GM08714 (cell line): Measurements from ENCODE around the gene SIGLECL1.

Experiments used
- H3K4me3 ChIP-seq: fragments of 200-500 bp; sonication (Bioruptor generic); 2 replicates; pipeline ENCODE4 v1.5.1; 2014; ENCODE audit warnings: mild to moderate bottlenecking, low read length, inconsistent platforms
- ZNF274 ChIP-seq: IDR thresholded peaks from 2 replicates; pipeline ENCODE4 v1.6.1; 2012; ENCODE audit warnings: mild to moderate bottlenecking, low read depth, low read length

The SIGLECL1 gene

DNA sequence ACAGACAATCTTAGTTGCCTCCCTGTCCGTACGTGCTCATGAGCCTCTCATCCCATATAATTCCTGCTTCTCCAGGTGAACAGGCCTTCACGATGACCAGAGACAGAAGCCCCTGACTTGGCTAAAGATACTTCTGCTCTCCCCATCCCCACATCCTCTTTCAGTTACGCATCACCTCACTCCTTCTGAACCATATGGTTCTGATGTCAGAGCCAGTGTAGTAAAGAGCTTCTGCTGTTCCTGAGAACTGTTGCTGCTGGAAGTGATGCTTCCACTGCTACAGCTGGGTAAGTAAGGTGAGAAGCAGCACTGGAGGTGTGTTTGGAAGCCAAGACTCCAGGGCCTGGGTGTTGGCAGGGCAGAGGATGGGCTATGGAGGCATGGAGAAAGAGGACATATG is 12.9 kb downstream of the SIGLECL1 start:
- no peak overlapping the region for H3K4me3 ChIP-seq
- TF ChIP-seq ZNF274: no peak

DNA sequence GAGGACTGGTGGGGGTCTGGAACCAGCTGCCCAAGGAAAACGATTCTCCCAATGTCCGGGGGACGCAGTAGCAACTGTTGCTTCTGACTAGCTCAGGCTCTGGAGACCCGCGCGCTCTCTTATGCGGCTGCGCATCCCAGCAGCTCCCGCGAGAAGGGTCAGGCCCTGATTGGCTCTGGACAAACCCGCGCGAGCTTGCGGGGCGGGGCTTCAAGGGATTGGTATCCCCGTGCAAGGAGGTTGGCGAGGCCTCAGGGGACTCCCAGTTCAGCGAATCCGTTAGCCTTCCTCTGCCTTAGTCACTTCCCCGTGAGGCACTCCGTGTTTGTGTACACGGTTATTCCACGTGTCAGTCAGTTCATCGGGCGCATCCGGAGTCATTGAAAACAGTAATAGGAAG is 20.2 kb downstream of the SIGLECL1 start:
- no peak overlapping the region for H3K4me3 ChIP-seq
- TF ChIP-seq ZNF274: no peak

DNA sequence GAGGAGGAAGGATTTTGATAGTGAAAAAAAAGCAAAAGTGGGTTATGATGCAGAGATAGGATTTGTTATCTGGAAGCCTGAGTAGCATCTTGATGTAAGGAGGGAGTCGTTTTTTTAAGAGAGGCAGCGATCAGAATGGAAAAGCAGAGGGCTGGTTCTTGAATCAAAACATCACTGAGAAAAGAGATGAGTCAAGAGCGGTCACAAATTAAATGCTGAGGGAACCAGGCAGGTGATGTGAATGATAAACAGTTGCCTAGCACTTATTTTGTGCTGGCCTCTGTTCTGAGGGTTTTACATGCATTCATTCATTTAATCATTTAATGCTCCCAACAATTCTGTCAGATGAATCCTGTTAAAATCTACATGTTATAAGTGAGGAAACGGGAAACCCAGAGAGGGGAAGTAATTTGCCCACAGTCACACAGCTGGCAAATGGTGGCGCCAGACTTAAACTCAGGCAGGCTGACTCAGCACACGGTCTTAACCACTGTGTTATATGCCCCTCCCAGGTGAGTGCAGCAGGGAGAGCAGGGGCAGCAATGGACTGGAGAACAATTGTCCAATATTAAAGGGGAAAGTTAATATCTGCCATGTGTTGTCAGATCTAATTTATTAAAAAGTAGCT is 21.4 kb downstream of the SIGLECL1 start:
- no peak for TF ChIP-seq ZNF274
- H3K4me3 ChIP-seq: no peak overlapping the region

DNA sequence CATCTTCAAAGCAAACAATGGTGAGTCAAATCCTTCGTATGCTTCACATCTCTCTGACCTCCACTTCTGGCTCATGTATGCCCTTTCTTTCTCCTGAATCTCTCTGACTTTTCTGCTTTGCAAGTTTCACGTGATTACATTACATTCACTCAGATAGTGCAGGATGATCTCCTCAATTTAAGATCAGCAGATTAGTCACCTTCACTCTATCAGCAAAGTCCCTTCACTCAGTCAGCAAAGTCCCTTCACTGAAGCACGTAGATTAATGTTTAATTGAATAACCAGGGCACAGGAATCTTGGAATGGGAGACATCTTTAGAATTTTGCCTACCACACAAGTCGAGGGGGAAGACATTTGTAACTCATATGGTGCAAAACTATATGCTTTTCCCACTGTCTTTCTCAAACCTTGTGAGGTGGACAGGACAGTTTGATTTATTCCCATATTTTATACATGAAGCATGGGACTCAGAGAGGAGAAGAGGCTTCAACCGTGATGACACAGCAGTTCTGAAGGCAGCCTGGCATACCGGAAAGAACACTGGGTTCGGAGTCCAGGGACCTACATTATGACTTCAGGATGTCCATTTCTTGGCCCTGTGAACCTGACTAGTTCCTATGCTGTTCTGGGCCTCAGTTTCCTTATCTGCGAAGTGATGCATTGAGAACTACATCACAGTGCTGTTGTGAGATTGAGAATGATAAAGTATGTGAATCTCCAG is 23.3 kb downstream of the SIGLECL1 start:
- no peak for TF ChIP-seq ZNF274
- H3K4me3 ChIP-seq: no peak overlapping the region

DNA sequence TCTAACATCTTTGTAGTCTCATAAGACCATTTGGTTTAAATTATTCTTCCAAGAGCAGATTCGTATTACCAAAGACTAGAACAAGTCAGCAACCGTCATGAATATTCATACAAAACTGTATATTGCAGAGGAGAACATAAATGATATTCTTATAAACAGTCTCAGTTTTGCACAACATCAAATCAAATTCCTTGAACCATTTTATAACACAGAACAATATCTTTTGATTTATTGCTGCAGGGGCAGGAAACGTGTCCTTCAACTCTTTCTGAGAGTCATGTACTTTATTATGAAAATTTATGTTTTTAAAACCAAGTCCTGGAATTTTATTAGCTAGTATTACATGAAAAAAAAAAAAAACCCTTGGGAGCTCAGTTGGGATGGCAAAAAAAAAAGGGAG is 26.2 kb downstream of the SIGLECL1 start:
- H3K4me3 ChIP-seq: no peak overlapping the region
- TF ChIP-seq ZNF274: no peak

DNA sequence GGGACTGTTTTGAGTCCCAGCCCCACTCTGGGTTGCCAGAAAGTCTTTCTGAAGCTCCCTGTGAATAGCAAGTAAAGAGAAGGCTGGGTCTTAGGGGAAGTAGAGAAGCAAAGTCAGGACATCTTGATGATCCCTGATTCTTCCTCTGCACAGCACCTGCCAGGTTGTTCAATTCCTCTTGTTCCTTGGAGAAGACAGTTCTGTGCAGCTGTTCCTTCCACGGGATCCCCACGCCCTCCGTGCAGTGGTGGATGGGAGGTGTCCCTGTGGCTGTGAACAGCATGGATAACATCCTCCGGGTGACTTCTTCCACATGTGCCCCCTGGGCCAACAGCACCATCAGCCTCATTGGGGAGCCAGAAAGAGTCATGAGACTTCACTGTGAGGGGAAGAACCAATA is 31.5 kb downstream of the SIGLECL1 start:
- H3K4me3 ChIP-seq: no peak overlapping the region
- no peak for TF ChIP-seq ZNF274

DNA sequence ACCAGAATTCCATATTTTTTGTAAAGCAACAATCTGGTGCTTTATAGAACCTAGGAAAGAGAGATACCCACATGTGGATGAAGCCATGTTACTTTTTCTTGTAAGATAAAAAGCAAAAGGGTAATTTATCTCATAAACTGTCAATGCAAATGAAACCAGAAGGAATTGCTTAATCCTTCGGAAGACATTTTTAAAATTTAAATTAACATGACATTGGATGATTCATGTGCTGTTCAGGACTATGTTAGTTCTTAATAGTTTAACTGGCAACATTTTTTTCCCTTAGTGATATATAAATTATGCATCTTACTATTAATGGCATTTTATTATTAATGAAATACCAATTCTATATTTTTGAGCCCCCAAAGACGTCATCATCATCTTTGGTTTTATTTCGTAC is 34.8 kb downstream of the SIGLECL1 start:
- no peak overlapping the region for H3K4me3 ChIP-seq
- no peak for TF ChIP-seq ZNF274

DNA sequence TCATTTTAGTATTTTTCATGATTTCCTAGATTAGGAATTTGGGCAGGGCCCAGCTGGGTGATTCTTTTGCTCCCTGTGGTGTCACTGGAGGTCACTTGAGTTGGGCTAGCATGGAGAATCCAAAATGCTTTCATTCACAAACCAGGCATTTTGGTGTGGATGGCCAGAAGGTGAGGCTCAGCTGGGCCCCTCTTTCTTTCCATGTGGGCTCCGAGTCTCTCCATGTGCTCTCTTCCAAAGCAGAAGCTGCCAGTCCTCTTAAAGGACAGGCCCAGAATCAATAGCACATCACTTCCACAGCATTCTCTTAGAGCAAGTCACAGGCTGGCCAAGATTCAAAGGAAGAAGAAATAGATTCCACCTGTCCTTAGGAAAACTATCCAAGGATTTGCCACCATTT is 38.8 kb downstream of the SIGLECL1 start:
- TF ChIP-seq ZNF274: no peak
- no peak overlapping the region for H3K4me3 ChIP-seq

DNA sequence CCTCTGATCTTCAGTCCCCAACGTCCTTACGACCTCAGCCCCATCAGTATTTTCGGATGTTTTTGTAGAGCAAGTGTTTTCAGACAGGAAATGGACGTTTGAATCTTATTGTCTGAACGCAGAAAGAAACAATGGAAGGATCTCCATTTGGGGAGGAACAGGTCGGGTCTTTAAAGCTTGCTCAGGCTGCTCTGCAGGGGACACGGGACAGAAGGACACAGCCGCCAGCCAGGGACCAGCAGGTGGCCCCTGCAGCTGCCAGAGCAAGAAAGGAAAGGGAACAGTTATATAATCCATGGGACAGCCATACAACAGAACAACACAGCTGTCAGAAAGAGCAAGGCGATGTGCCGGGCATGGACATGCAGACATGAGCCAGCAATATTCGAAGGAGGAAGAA is 42.1 kb downstream of the SIGLECL1 start:
- no peak overlapping the region for H3K4me3 ChIP-seq
- TF ChIP-seq ZNF274: no peak

DNA sequence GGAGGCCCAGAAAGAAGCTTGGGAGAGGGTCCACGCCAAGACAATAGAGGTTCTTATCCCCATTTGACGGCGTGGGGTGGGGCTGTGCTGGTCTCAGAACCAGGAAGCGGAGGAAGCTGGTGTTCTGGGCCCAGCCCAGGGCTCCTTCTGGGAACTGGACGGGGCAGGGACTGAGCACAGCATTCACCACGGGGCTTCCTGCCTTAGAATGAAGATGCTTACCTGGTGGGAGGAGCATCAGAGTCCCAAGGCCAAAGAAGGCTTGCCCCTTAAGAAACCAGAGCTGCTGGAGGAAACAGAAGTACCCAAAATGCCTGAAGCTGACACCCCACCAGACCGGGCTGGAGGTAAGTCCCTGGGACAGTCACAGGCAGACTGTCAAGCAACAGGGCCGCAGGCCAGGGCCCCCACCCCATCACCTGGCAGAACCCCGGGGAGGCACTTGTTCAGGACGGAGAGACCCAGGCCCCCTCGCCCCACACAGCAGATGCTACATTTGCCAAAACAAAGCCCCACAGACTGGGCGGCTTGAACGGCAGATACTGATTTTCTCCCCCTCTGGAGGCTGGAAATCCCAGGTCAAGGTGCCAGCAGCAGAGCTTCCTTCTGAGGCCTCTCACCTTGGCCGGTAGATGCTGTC is 42.8 kb downstream of the SIGLECL1 start:
- TF ChIP-seq ZNF274: no peak
- H3K4me3 ChIP-seq: no peak overlapping the region

DNA sequence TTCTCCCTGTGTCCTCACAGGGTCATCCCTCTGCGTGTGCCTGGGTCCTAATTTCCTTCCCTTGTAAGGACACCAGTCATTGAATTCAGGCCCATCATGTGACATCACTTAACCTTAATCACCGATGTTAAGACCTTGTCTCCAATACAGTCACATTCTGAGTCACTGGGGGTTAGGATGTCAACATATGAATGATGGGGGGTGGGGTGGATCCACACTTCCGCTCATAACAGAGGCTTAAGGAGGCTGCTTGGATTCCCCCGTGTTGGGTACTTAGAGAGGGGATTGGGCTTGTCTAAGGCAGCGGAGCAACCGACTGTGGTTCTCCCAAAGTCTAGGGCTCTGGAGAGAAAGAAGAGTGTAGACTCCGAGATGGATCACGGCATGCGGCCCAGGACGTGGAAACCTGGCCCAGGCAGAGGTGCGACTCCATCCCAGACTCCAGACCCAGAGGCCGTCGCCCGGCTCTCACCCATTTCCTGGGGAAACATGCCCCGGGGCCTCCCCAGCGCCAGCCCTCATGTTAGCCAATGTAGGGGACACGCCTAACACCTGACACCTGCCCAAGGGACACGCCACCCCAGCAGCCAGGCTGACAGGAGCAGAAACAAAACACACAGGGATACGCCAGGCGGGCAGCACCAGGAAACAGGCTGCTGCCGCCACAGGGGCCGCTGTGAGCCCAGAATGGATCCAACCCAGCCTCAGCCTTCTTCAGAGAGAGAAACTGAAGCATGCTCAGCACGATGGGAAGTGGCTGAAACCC is 43.5 kb downstream of the SIGLECL1 start:
- H3K4me3 ChIP-seq: no peak overlapping the region
- no peak for TF ChIP-seq ZNF274

DNA sequence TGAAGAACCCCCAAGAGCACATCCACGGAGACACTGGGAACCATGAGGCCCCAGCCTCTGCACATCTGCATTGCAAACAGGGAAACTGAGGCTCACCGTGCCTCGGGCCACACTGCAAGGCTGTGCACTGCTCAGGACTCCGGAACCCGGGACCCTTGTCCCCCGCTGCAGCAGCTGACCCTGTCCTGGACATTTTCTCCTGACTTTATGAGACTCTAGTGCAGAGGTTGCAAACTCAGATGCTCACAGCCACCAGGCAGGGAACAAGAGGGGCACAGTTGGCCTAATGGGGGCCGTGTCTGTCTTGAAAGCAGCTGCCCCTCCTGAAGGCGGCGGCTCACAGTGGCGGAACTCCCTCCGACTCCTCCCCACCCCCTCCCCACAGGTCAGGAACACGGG is 44.1 kb downstream of the SIGLECL1 start:
- no peak for TF ChIP-seq ZNF274
- H3K4me3 ChIP-seq: no peak overlapping the region

DNA sequence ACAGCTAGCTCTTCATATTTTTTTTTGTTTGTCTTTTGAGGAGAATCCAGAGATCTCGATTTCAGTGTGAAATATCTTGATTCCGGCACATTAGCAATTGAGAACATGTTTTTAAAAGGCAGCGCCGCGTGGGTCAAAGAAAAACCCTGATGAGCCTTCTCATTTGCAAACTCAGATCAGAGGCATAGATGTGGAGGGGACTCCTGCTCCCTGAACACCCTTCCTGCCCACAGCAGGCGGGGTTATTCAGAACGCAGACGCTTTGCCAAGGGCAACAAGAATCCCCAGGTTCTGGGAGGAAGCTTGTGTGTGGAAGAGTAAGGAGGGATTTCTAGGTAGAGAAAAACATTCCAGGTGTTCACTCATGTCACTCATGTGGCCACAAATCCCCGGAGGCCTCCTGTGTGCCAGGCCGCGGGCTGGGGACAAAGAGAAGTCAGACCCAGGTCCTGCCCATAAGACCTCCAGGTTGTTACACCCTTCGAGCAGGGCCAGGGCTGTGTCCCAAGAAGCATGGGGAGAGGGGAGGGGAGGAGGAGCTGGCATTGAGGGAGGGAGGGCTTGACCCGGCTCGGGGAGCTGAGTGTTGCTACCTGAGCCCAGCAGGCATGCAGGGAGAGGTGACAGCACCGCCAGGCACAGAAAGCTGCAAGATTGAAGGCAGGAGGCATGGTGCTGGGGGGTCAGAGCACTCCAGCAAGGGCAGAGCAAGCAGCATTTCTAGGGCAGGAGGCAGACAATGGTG is 44.7 kb downstream of the SIGLECL1 start:
- no peak overlapping the region for H3K4me3 ChIP-seq
- TF ChIP-seq ZNF274: no peak
